Stimulated activated naive CD8-positive, alpha-beta T cell treated with anti-CD3 and anti-CD28 coated beads, Interleukin-15, Interleukin-2, amounts not matched to agents 100 ng/mL and 50 ng/mL, for 24 hours (primary cell): ENCODE results near the gene CDH6.

ENCODE experiments used
- H3K27ac Mint-ChIP-seq: one replicate; pipeline ENCODE4 v1.8.0; 2021; ENCODE audit warnings: mild to moderate bottlenecking, mixed read lengths
- H3K27me3 Mint-ChIP-seq: one replicate; pipeline ENCODE4 v1.8.0; 2021; ENCODE audit warnings: mixed read lengths
- H3K36me3 Mint-ChIP-seq: one replicate; pipeline ENCODE4 v1.8.0; 2021; ENCODE audit warnings: low read depth, mixed read lengths
- H3K4me1 Mint-ChIP-seq: one replicate; pipeline ENCODE4 v1.8.0; 2021; ENCODE audit warnings: low read depth, mixed read lengths
- H3K4me3 Mint-ChIP-seq: one replicate; pipeline ENCODE4 v1.8.0; 2021; ENCODE audit warnings: mild to moderate bottlenecking, mixed read lengths
- H3K9me3 Mint-ChIP-seq: one replicate; pipeline ENCODE4 v1.8.0; 2021; ENCODE audit warnings: mixed read lengths

Gene CDH6

GRCh38 chr5:31378136-31378535 lies 184.7 kb downstream of the CDH6 start:
- Mint-ChIP-seq H3K4me3 (no peak overlapping the region), H3K36me3 (no peaks in the 10 kb centered on the region), H3K27me3 (peaks cover 6% of the 10 kb centered on the region), H3K4me1 (no peaks in the 10 kb centered on the region), H3K9me3 (no peaks in the 10 kb centered on the region), H3K27ac (no peak overlapping the region)
